ENCODE data around the gene PFN3. TPM values are rescaled to one million over a fixed set of nuclear protein-coding genes. Genes with fewer than 3 reads are reported as not detected.

PFN3 gene
- total RNA-seq, 2 donors from 2014 or later = not detected

- DNase-seq (ENCODE audit: low spot score) = no peak
- Histone ChIP-seq H3K4me3 (no peak overlapping the region), H3K27ac (no peak overlapping the region), H3K36me3 (peaks cover 45% of the 10 kb centered on the region), H3K4me1 (ENCODE audit: control insufficient read depth in 1 of 2, low read depth in 2 of 2) (peaks cover 7 to 35% of the 10 kb centered on the region in 2 donors), H3K27me3 (replicated peaks; ENCODE audit: insufficient read depth) (no peaks in the 10 kb centered on the region), H3K9me3 (no peaks in the 10 kb centered on the region)
- TF ChIP-seq CTCF (IDR thresholded peaks at IDR 0.05) = no peak
- no peak for ATAC-seq (ENCODE audit: insufficient number of reproducible peaks, low FRiP score, low read depth)
Observed at GRCh38 chr5:177432143-177432838, 31.8 kb upstream of the PFN3 start.

GRCh38 chr5:177431317-177432142 is 31.1 kb upstream of the PFN3 start:
- peaks cover 9 to 40% of the 10 kb centered on the region in 2 donors for H3K4me1 ChIP-seq (ENCODE audit: control insufficient read depth in 1 of 2, low read depth in 2 of 2)
- no peaks in the 10 kb centered on the region for H3K27me3 ChIP-seq (replicated peaks; ENCODE audit: insufficient read depth)
- no peaks in the 10 kb centered on the region for H3K9me3 ChIP-seq
- H3K4me3 ChIP-seq = no peak overlapping the region
- no peak for ATAC-seq (ENCODE audit: insufficient number of reproducible peaks, low FRiP score, low read depth)
- H3K36me3 ChIP-seq = peaks cover 41% of the 10 kb centered on the region
- DNase-seq (ENCODE audit: low spot score) = no peak
- H3K27ac ChIP-seq = no peak overlapping the region
- no peak for TF ChIP-seq CTCF (IDR thresholded peaks at IDR 0.05)

- no peak for DNase-seq (ENCODE audit: low spot score)
- H3K36me3 ChIP-seq = peaks cover 37% of the 10 kb centered on the region
- no peak for ATAC-seq (ENCODE audit: insufficient number of reproducible peaks, low FRiP score, low read depth)
- H3K9me3 ChIP-seq = no peaks in the 10 kb centered on the region
- no peak for TF ChIP-seq CTCF (IDR thresholded peaks at IDR 0.05)
- H3K27ac ChIP-seq = no peak overlapping the region
- no peak overlapping the region for H3K4me3 ChIP-seq
- H3K27me3 ChIP-seq (replicated peaks; ENCODE audit: insufficient read depth) = no peaks in the 10 kb centered on the region
- H3K4me1 ChIP-seq (ENCODE audit: control insufficient read depth in 1 of 2, low read depth in 2 of 2) = peaks cover 9 to 40% of the 10 kb centered on the region in 2 donors
Observed at GRCh38 chr5:177430972-177431316, 30.5 kb upstream of the PFN3 start.

- Histone ChIP-seq H3K9me3 (no peaks in the 10 kb centered on the region), H3K27me3 (replicated peaks; ENCODE audit: insufficient read depth) (no peaks in the 10 kb centered on the region), H3K27ac (no peak overlapping the region), H3K36me3 (peaks cover 31% of the 10 kb centered on the region), H3K4me3 (no peak overlapping the region), H3K4me1 (ENCODE audit: control insufficient read depth in 1 of 2, low read depth in 2 of 2) (peaks cover 13 to 44% of the 10 kb centered on the region in 2 donors)
- no peak for TF ChIP-seq CTCF (IDR thresholded peaks at IDR 0.05)
- DNase-seq (ENCODE audit: low spot score) (no peak), ATAC-seq (ENCODE audit: insufficient number of reproducible peaks, low FRiP score, low read depth) (no peak)
Observed at GRCh38 chr5:177430140-177430951, 29.9 kb upstream of the PFN3 start.
